Measurements from ENCODE around the gene MTPN.

The MTPN gene

GRCh38 chr7:135932131-135932530, 45.0 kb downstream of the MTPN start:
- no peak overlapping the region for H3K4me3 ChIP-seq (ENCODE audit: low read length)
- no peak for TF ChIP-seq CTCF (IDR thresholded peaks at IDR 0.05; ENCODE audit: insufficient read depth, low read depth, low read length, missing control alignments)
- no peak for DNase-seq (ENCODE audit: low read depth)

GRCh38 chr7:135930565-135931461, 46.3 kb downstream of the MTPN start:
- H3K4me3 ChIP-seq (ENCODE audit: low read length): no peak overlapping the region
- peak; percentile 79 for DNase-seq (ENCODE audit: low read depth)
- TF ChIP-seq CTCF (IDR thresholded peaks at IDR 0.05; ENCODE audit: insufficient read depth, low read depth, low read length, missing control alignments): no peak

- no peak overlapping the region for H3K4me3 ChIP-seq (ENCODE audit: low read length)
- DNase-seq (ENCODE audit: low read depth): no peak
- TF ChIP-seq CTCF (IDR thresholded peaks at IDR 0.05; ENCODE audit: insufficient read depth, low read depth, low read length, missing control alignments): no peak
Measured at GRCh38 chr7:135929722-135930141, 47.4 kb downstream of the MTPN start.

- DNase-seq (ENCODE audit: low read depth): no peak
- no peak overlapping the region for H3K4me3 ChIP-seq (ENCODE audit: low read length)
- TF ChIP-seq CTCF (IDR thresholded peaks at IDR 0.05; ENCODE audit: insufficient read depth, low read depth, low read length, missing control alignments): no peak
Measured at GRCh38 chr7:135929249-135929648, 47.9 kb downstream of the MTPN start.

GRCh38 chr7:135928136-135928535, 49.0 kb downstream of the MTPN start:
- no peak overlapping the region for H3K4me3 ChIP-seq (ENCODE audit: low read length)
- no peak for DNase-seq (ENCODE audit: low read depth)
- no peak for TF ChIP-seq CTCF (IDR thresholded peaks at IDR 0.05; ENCODE audit: insufficient read depth, low read depth, low read length, missing control alignments)

- TF ChIP-seq CTCF (IDR thresholded peaks at IDR 0.05; ENCODE audit: insufficient read depth, low read depth, low read length, missing control alignments): no peak
- peak; percentile 74 for DNase-seq (ENCODE audit: low read depth)
- H3K4me3 ChIP-seq (ENCODE audit: low read length): no peak overlapping the region
Measured at GRCh38 chr7:135925210-135925609, 51.9 kb downstream of the MTPN start.

GRCh38 chr7:135924302-135924701, 52.9 kb downstream of the MTPN start:
- DNase-seq (ENCODE audit: low read depth): no peak
- no peak for TF ChIP-seq CTCF (IDR thresholded peaks at IDR 0.05; ENCODE audit: insufficient read depth, low read depth, low read length, missing control alignments)
- no peak overlapping the region for H3K4me3 ChIP-seq (ENCODE audit: low read length)

Measured in epithelial cell of esophagus (primary cell).